ENCODE data around the gene SCFD2.
A peak's percentile ranks its signal among the peaks of the same experiment; 100 is the strongest.
"Not testable (repeated sequence)": the region's sequence is repeated elsewhere in the genome, so short reads cannot be mapped to it uniquely, and the experiment has no call there.

SCFD2 gene

GRCh38 chr4:53365486-53366300, at the start of gene SCFD2:
Gene SCFD2, minus strand, starts transcription at chr4:53366061.
- Histone ChIP-seq H3K4me1 (ENCODE audit: low read length) (peaks cover 10% of the 10 kb centered on the region), H4K20me1 (ENCODE audit: insufficient read depth, low read length) (no peaks in the 10 kb centered on the region), H3K9ac (ENCODE audit: low read length) (peak within 1 kb of the TSS; percentile 81), H3K79me2 (ENCODE audit: low read length) (peaks cover 52% of the 10 kb centered on the region), H3K4me3 (ENCODE audit: low read length) (peak within 1 kb of the TSS; percentile 81), H3K27me3 (ENCODE audit: low read depth, low read length) (peaks cover 18% of the 10 kb centered on the region), H3K27ac (ENCODE audit: low read length) (peak within 1 kb of the TSS; percentile 41; the same call in 1 of the 2 replicates), H3K4me2 (ENCODE audit: low read length) (peak within 1 kb of the TSS; percentile 89), H2AFZ (ENCODE audit: low read depth, low read length) (peak within 1 kb of the TSS; percentile 95), H3K9me3 (ENCODE audit: insufficient read depth, low read length) (no peaks in the 10 kb centered on the region), H3K36me3 (replicated peaks; ENCODE audit: low read depth, low read length) (no peaks in the 10 kb centered on the region)
- TF ChIP-seq EZH2phosphoT487 (IDR thresholded peaks at IDR 0.05; ENCODE audit: low read depth), result no peak
- TF ChIP-seq, protein P1, sequence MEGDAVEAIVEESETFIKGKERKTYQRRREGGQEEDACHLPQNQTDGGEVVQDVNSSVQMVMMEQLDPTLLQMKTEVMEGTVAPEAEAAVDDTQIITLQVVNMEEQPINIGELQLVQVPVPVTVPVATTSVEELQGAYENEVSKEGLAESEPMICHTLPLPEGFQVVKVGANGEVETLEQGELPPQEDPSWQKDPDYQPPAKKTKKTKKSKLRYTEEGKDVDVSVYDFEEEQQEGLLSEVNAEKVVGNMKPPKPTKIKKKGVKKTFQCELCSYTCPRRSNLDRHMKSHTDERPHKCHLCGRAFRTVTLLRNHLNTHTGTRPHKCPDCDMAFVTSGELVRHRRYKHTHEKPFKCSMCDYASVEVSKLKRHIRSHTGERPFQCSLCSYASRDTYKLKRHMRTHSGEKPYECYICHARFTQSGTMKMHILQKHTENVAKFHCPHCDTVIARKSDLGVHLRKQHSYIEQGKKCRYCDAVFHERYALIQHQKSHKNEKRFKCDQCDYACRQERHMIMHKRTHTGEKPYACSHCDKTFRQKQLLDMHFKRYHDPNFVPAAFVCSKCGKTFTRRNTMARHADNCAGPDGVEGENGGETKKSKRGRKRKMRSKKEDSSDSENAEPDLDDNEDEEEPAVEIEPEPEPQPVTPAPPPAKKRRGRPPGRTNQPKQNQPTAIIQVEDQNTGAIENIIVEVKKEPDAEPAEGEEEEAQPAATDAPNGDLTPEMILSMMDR (IDR thresholded peaks at IDR 0.05; ENCODE audit: low read depth, low read length), result no peak

- Histone ChIP-seq H3K79me2 (ENCODE audit: low read length) (peaks cover 36% of the 10 kb centered on the region), H4K20me1 (ENCODE audit: insufficient read depth, low read length) (peaks cover 16% of the 10 kb centered on the region)
- not testable (repeated sequence) for H2AFZ ChIP-seq (ENCODE audit: low read depth, low read length); H3K27ac ChIP-seq (ENCODE audit: low read length); H3K4me2 ChIP-seq (ENCODE audit: low read length); H3K9me3 ChIP-seq (ENCODE audit: insufficient read depth, low read length); H3K36me3 ChIP-seq (replicated peaks; ENCODE audit: low read depth, low read length); H3K9ac ChIP-seq (ENCODE audit: low read length); H3K4me1 ChIP-seq (ENCODE audit: low read length); H3K27me3 ChIP-seq (ENCODE audit: low read depth, low read length); H3K4me3 ChIP-seq (ENCODE audit: low read length)
Measured at GRCh38 chr4:53409479-53409878, 43.6 kb upstream of the SCFD2 start.

DNA sequence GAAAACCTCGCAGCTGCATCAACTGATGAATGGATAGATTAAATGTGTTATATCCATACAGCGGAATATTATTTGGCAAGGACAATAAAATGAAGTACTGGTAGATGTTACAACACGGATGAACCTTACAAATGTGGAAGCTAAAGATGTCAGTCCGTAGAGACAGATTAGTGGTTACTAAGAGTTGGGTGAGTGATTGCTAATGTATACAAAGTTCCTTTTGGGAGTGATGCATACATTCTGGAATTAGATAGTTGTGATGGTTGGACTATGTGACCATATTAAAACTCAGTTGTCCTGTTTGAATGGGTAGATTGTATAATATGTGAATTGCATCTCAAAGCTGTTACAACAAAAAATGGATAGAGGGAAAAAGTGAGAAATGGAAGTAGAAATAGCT, 14.4 kb upstream of the SCFD2 start:
- Histone ChIP-seq H3K4me3 (ENCODE audit: low read length) (no peak overlapping the region), H3K9me3 (ENCODE audit: insufficient read depth, low read length) (no peaks in the 10 kb centered on the region), H3K9ac (ENCODE audit: low read length) (no peak overlapping the region), H4K20me1 (ENCODE audit: insufficient read depth, low read length) (peaks cover 27% of the 10 kb centered on the region), H3K4me2 (ENCODE audit: low read length) (no peak overlapping the region), H3K79me2 (ENCODE audit: low read length) (peaks cover 54% of the 10 kb centered on the region), H3K27ac (ENCODE audit: low read length) (no peak overlapping the region), H2AFZ (ENCODE audit: low read depth, low read length) (no peak overlapping the region), H3K4me1 (ENCODE audit: low read length) (peaks cover 25% of the 10 kb centered on the region), H3K27me3 (ENCODE audit: low read depth, low read length) (no peaks in the 10 kb centered on the region), H3K36me3 (replicated peaks; ENCODE audit: low read depth, low read length) (peaks cover 15% of the 10 kb centered on the region)
- TF ChIP-seq, protein P1 (IDR thresholded peaks at IDR 0.05; ENCODE audit: low read depth, low read length), result no peak
- TF ChIP-seq EZH2phosphoT487 (IDR thresholded peaks at IDR 0.05; ENCODE audit: low read depth), result no peak

GRCh38 chr4:53378171-53378482, 12.3 kb upstream of the SCFD2 start:
- Histone ChIP-seq H2AFZ (ENCODE audit: low read depth, low read length) (peak overlapping the region; percentile 23; the same call in 1 of the 2 replicates), H3K27ac (ENCODE audit: low read length) (peak overlapping the region; percentile 68), H3K27me3 (ENCODE audit: low read depth, low read length) (no peaks in the 10 kb centered on the region), H4K20me1 (ENCODE audit: insufficient read depth, low read length) (peaks cover 27% of the 10 kb centered on the region), H3K9ac (ENCODE audit: low read length) (peak overlapping the region; percentile 85), H3K4me1 (ENCODE audit: low read length) (peaks cover 25% of the 10 kb centered on the region), H3K4me3 (ENCODE audit: low read length) (peak overlapping the region; percentile 79), H3K79me2 (ENCODE audit: low read length) (peaks cover 54% of the 10 kb centered on the region), H3K4me2 (ENCODE audit: low read length) (peak overlapping the region; percentile 86), H3K9me3 (ENCODE audit: insufficient read depth, low read length) (no peaks in the 10 kb centered on the region), H3K36me3 (replicated peaks; ENCODE audit: low read depth, low read length) (peaks cover 8% of the 10 kb centered on the region)
- TF ChIP-seq EZH2phosphoT487 (IDR thresholded peaks at IDR 0.05; ENCODE audit: low read depth), result no peak
- TF ChIP-seq, protein P1 (IDR thresholded peaks at IDR 0.05; ENCODE audit: low read depth, low read length), result no peak
